Prostate gland (tissue), 2 donors: ENCODE data around the gene OXCT2.

Experiments
- CTCF ChIP-seq, 4 experiments: fragments of 200-600 bp in 2 of 4; fragments of 450-650 bp in 2 of 4; sonication (generic) in 2 of 4; IDR thresholded peaks; 1 replicate in 3 of 4; 2 replicates in 1 of 4; pipeline ENCODE4 v1.5.1; 2016 to 2019; ENCODE audit warnings: antibody characterized with exemption in 4 of 4, mild to moderate bottlenecking in 2 of 4, moderate library complexity in 2 of 4
- POLR2A ChIP-seq: fragments of 450-650 bp; IDR thresholded peaks from one replicate; pipeline ENCODE4 v1.6.1; 2016; ENCODE audit warnings: antibody characterized with exemption, mild to moderate bottlenecking

GRCh38 chr1:39788758-39789570, 17.8 kb upstream of the OXCT2 start, which contains the start of gene BMP8B:
- TF ChIP-seq CTCF (IDR thresholded peaks at IDR 0.05), result no peak
- TF ChIP-seq POLR2A, result no peak
